Naive B cell (primary cell): ENCODE measurements around the gene MACC1. TPM values are rescaled to one million over a fixed set of nuclear protein-coding genes. Genes with fewer than 3 reads are reported as not detected.
A peak's percentile ranks its signal among the peaks of the same experiment; 100 is the strongest.
"Not testable (repeated sequence)": the region's sequence is repeated elsewhere in the genome, so short reads cannot be mapped to it uniquely, and the experiment has no call there.

Experiments
- ATAC-seq, 2 donors: fragments of 150-1000 bp; cut with Tn5 transposase; 2 replicates each; pipeline ENCODE4 v1.10.0; 2021; ENCODE audit warnings: low read depth in 2 of 2, mild to moderate bottlenecking in 2 of 2, moderate library complexity in 2 of 2
- DNase-seq: peaks from one replicate; pipeline ENCODE4 v3.0.0; 2022
- H3K27ac Mint-ChIP-seq, 6 donors: one replicate each; pipeline ENCODE4 v1.8.0; 2020 to 2022; ENCODE audit warnings: mild to moderate bottlenecking in 6 of 6, mixed read lengths in 6 of 6, moderate library complexity in 5 of 6, inconsistent platforms in 2 of 6
- H3K27me3 Mint-ChIP-seq, 3 donors: one replicate each; pipeline ENCODE4 v1.8.0; 2021 to 2022; ENCODE audit warnings: mixed read lengths in 3 of 3, mild to moderate bottlenecking in 1 of 3
- H3K36me3 Mint-ChIP-seq, 2 donors: one replicate each; pipeline ENCODE4 v1.8.0; 2020 to 2022; ENCODE audit warnings: mixed read lengths in 2 of 2, inconsistent platforms in 1 of 2, mild to moderate bottlenecking in 1 of 2
- H3K4me1 Mint-ChIP-seq, 3 donors: one replicate each; pipeline ENCODE4 v1.8.0; 2020 to 2022; ENCODE audit warnings: mixed read lengths in 3 of 3, inconsistent platforms in 1 of 3, mild to moderate bottlenecking in 1 of 3, moderate library complexity in 1 of 3
- H3K4me3 Mint-ChIP-seq, 8 donors: one replicate each; pipeline ENCODE4 v1.8.0; 2020 to 2022; ENCODE audit warnings: mild to moderate bottlenecking in 8 of 8, mixed read lengths in 8 of 8, moderate library complexity in 8 of 8, inconsistent platforms in 2 of 8
- H3K9me3 Mint-ChIP-seq, 7 donors: one replicate each; pipeline ENCODE4 v1.8.0; 2020 to 2022; ENCODE audit warnings: mixed read lengths in 7 of 7, mild to moderate bottlenecking in 5 of 7, inconsistent platforms in 2 of 7, moderate library complexity in 1 of 7
- polyA plus RNA-seq, 6 donors: library from polyadenylated mRNA; unstranded; fragments of 300-500 nt; fragmentation: Illumina TruSeq; gene quantifications; one replicate each; pipeline ENCODE4 v1.2.3, GENCODE V29; 2021; ENCODE audit warnings: low read depth in 6 of 6

Gene MACC1
- polyA plus RNA-seq, 6 donors from 2014 or later: 0.06 to 1.9 (median 0.89) TPM

- H3K4me1 Mint-ChIP-seq: peaks cover 34 to 43% (median 34%) of the 10 kb centered on the region in 3 donors
- no peak overlapping the region for H3K27ac Mint-ChIP-seq
- ATAC-seq (no peak), DNase-seq (no peak)
- H3K9me3 Mint-ChIP-seq: no peaks in the 10 kb centered on the region
- H3K4me3 Mint-ChIP-seq: no peak overlapping the region
- no peaks in the 10 kb centered on the region for H3K27me3 Mint-ChIP-seq
- peaks cover 0 to 8% of the 10 kb centered on the region in 2 donors for H3K36me3 Mint-ChIP-seq
Measured at GRCh38 chr7:20197125-20197748, 19.9 kb downstream of the MACC1 start.

- H3K36me3 Mint-ChIP-seq: peaks cover 6 to 13% of the 10 kb centered on the region in 2 donors
- ATAC-seq: no peak
- peaks cover 0 to 7% (median 5%) of the 10 kb centered on the region in 7 donors for H3K9me3 Mint-ChIP-seq
- no peak overlapping the region for H3K4me3 Mint-ChIP-seq
- peaks cover 26 to 38% (median 28%) of the 10 kb centered on the region in 3 donors for H3K4me1 Mint-ChIP-seq
- no peak for DNase-seq
- H3K27ac Mint-ChIP-seq: peak overlapping the region in 2 of 6 donors; percentile 37 to 63
- no peaks in the 10 kb centered on the region for H3K27me3 Mint-ChIP-seq
Measured at GRCh38 chr7:20194343-20194995, 22.7 kb downstream of the MACC1 start.

GRCh38 chr7:20193873-20194272 lies 23.3 kb downstream of the MACC1 start:
- no peak overlapping the region for H3K4me3 Mint-ChIP-seq
- H3K27me3 Mint-ChIP-seq: no peaks in the 10 kb centered on the region
- H3K4me1 Mint-ChIP-seq: peaks cover 22 to 33% (median 23%) of the 10 kb centered on the region in 3 donors
- peaks cover 10 to 17% of the 10 kb centered on the region in 2 donors for H3K36me3 Mint-ChIP-seq
- H3K27ac Mint-ChIP-seq: peak overlapping the region in 4 of 6 donors; percentile 33 to 93 (median 72)
- ATAC-seq: no peak
- H3K9me3 Mint-ChIP-seq: peaks cover 0 to 10% (median 8%) of the 10 kb centered on the region in 7 donors
- no peak for DNase-seq

- Mint-ChIP-seq H3K27me3 (no peaks in the 10 kb centered on the region), H3K36me3 (peaks cover 10 to 22% of the 10 kb centered on the region in 2 donors), H3K27ac (peak overlapping the region in 5 of 6 donors; percentile 33 to 93 (median 60)), H3K4me3 (no peak overlapping the region), H3K4me1 (peaks cover 25 to 32% (median 27%) of the 10 kb centered on the region in 3 donors), H3K9me3 (peaks cover 0 to 15% (median 8%) of the 10 kb centered on the region in 7 donors)
- no peak for DNase-seq
- peak; percentile 71 to 74 for ATAC-seq
Measured at GRCh38 chr7:20193242-20193777, 23.9 kb downstream of the MACC1 start.

GRCh38 chr7:20191391-20191869 lies 25.8 kb downstream of the MACC1 start:
- Mint-ChIP-seq H3K36me3 (peaks cover 10 to 32% of the 10 kb centered on the region in 2 donors), H3K4me3 (no peak overlapping the region), H3K9me3 (peaks cover 0 to 23% (median 14%) of the 10 kb centered on the region in 7 donors), H3K27me3 (no peaks in the 10 kb centered on the region), H3K4me1 (peaks cover 32 to 37% (median 36%) of the 10 kb centered on the region in 3 donors), H3K27ac (peak overlapping the region in 3 of 6 donors; percentile 29 to 92 (median 40))
- ATAC-seq (no peak), DNase-seq (no peak)

- H3K27me3 Mint-ChIP-seq: no peaks in the 10 kb centered on the region
- peak overlapping the region in 3 of 6 donors; percentile 40 to 71 (median 58) for H3K27ac Mint-ChIP-seq
- ATAC-seq: peak; percentile 60 to 63
- H3K4me3 Mint-ChIP-seq: peak overlapping the region in 1 of 8 donors; percentile 31
- peaks cover 10 to 31% of the 10 kb centered on the region in 2 donors for H3K36me3 Mint-ChIP-seq
- DNase-seq: peak; percentile 15
- H3K4me1 Mint-ChIP-seq: peaks cover 30 to 40% (median 37%) of the 10 kb centered on the region in 3 donors
- peaks cover 0 to 23% (median 14%) of the 10 kb centered on the region in 7 donors for H3K9me3 Mint-ChIP-seq
Measured at GRCh38 chr7:20190560-20191390, 26.4 kb downstream of the MACC1 start.

GRCh38 chr7:20189852-20190251 lies 27.3 kb downstream of the MACC1 start:
- H3K27me3 Mint-ChIP-seq: no peaks in the 10 kb centered on the region

GRCh38 chr7:20188567-20188966 lies 28.6 kb downstream of the MACC1 start:
- H3K4me1 Mint-ChIP-seq: peaks cover 25 to 39% (median 33%) of the 10 kb centered on the region in 3 donors
- no peaks in the 10 kb centered on the region for H3K27me3 Mint-ChIP-seq
- peak overlapping the region in 3 of 6 donors; percentile 34 to 73 (median 50) for H3K27ac Mint-ChIP-seq
- DNase-seq (no peak), ATAC-seq (no peak)
- peaks cover 0 to 23% (median 14%) of the 10 kb centered on the region in 7 donors for H3K9me3 Mint-ChIP-seq
- peaks cover 10 to 24% of the 10 kb centered on the region in 2 donors for H3K36me3 Mint-ChIP-seq
- H3K4me3 Mint-ChIP-seq: no peak overlapping the region

More at GRCh38 chr7:20189852-20190251, 27.3 kb downstream of the MACC1 start:
- ATAC-seq: no peak
- peaks cover 25 to 41% (median 37%) of the 10 kb centered on the region in 3 donors for H3K4me1 Mint-ChIP-seq
- H3K9me3 Mint-ChIP-seq: peaks cover 0 to 23% (median 14%) of the 10 kb centered on the region in 7 donors
- peak overlapping the region in 2 of 6 donors; percentile 34 to 52 for H3K27ac Mint-ChIP-seq
- no peak for DNase-seq
- peaks cover 10 to 24% of the 10 kb centered on the region in 2 donors for H3K36me3 Mint-ChIP-seq
- no peak overlapping the region for H3K4me3 Mint-ChIP-seq

- not testable (repeated sequence) for H3K4me3 Mint-ChIP-seq, H3K27me3 Mint-ChIP-seq
- ATAC-seq (peak; percentile 71 to 77), DNase-seq (peak; percentile 35)
- Mint-ChIP-seq H3K27ac (peak overlapping the region in 4 of 6 donors; percentile 2 to 77 (median 44)), H3K9me3 (peaks cover 0 to 23% (median 14%) of the 10 kb centered on the region in 7 donors), H3K36me3 (peaks cover 10 to 24% of the 10 kb centered on the region in 2 donors), H3K4me1 (peaks cover 23 to 36% (median 29%) of the 10 kb centered on the region in 3 donors)
Measured at GRCh38 chr7:20187850-20188249, 29.3 kb downstream of the MACC1 start.

- Mint-ChIP-seq H3K4me3 (no peak overlapping the region), H3K27ac (no peak overlapping the region), H3K9me3 (peaks cover 0 to 23% (median 14%) of the 10 kb centered on the region in 7 donors), H3K4me1 (peaks cover 17 to 24% (median 20%) of the 10 kb centered on the region in 3 donors), H3K27me3 (no peaks in the 10 kb centered on the region), H3K36me3 (peaks cover 10 to 24% of the 10 kb centered on the region in 2 donors)
- DNase-seq: no peak
- ATAC-seq: no peak
Measured at GRCh38 chr7:20185988-20186387, 31.2 kb downstream of the MACC1 start.

- Mint-ChIP-seq H3K4me3 (no peak overlapping the region), H3K36me3 (peaks cover 4 to 8% of the 10 kb centered on the region in 2 donors), H3K4me1 (peaks cover 8 to 14% (median 8%) of the 10 kb centered on the region in 3 donors), H3K27ac (no peak overlapping the region), H3K9me3 (peaks cover 0 to 7% (median 6%) of the 10 kb centered on the region in 7 donors), H3K27me3 (no peaks in the 10 kb centered on the region)
- no peak for ATAC-seq
- DNase-seq: no peak
Measured at GRCh38 chr7:20183086-20183485, 34.1 kb downstream of the MACC1 start.

GRCh38 chr7:20176578-20177242 lies 40.5 kb downstream of the MACC1 start:
- peaks cover 0 to 4% of the 10 kb centered on the region in 2 donors for H3K36me3 Mint-ChIP-seq
- no peak overlapping the region for H3K4me3 Mint-ChIP-seq
- H3K27ac Mint-ChIP-seq: no peak overlapping the region
- DNase-seq (no peak), ATAC-seq (no peak)
- no peaks in the 10 kb centered on the region for H3K4me1 Mint-ChIP-seq
- no peaks in the 10 kb centered on the region for H3K9me3 Mint-ChIP-seq
- no peaks in the 10 kb centered on the region for H3K27me3 Mint-ChIP-seq
